ENCODE data around the gene TOR4A. TPM values are rescaled to one million over a fixed set of nuclear protein-coding genes. Genes with fewer than 3 reads are reported as not detected.
A peak's percentile ranks its signal among the peaks of the same experiment; 100 is the strongest.

Gene TOR4A
- total and polyA plus RNA-seq, 10 of the 15 experiments (the other 5 are each of a cell fraction or from before 2014, with no cell fraction given) = 2.0 to 19.9 (median 3.7) TPM

- TF ChIP-seq NKRF (conservative IDR thresholded peaks at IDR 0.05) (0 out of 2 replicates have a peak, but pooled peaks have one; percentile 34), BACH1 (IDR thresholded peaks at IDR 0.05; ENCODE audit: borderline replicate concordance) (peak; percentile 73; the same call in 1 of the 2 replicates), CUX1 (IDR thresholded peaks at IDR 0.05; ENCODE audit: insufficient replicate concordance, low read depth, low read length) (no peak), RAD21 (IDR thresholded peaks at IDR 0.05; ENCODE audit: insufficient read depth, low read depth, low read length) (peak; percentile 60)
Observed at GRCh38 chr9:137295238-137295811, 17.8 kb downstream of the TOR4A start (continued).

All from GM12878 (cell line).